ENCODE results near the gene STXBP2.

The STXBP2 gene

GRCh38 chr19:7636691-7637373 is at the start of gene STXBP2:
TSS of gene STXBP2 (plus strand) at chr19:7637110. CDS start at chr19:7637150, 40 bp downstream.
- Mint-ChIP-seq H3K4me3 (peak within 1 kb of the TSS; percentile 91), H3K27ac (peak within 1 kb of the TSS; percentile 97), H3K4me1 (peaks cover 55% of the 10 kb centered on the region), H3K27me3 (no peaks in the 10 kb centered on the region), H3K9me3 (peaks cover 4% of the 10 kb centered on the region), H3K36me3 (peaks cover 35% of the 10 kb centered on the region)
- peak; percentile 96 for ATAC-seq

- Mint-ChIP-seq H3K36me3 (no peaks in the 10 kb centered on the region), H3K27me3 (peaks cover 35% of the 10 kb centered on the region), H3K9me3 (no peaks in the 10 kb centered on the region), H3K4me3 (no peak overlapping the region), H3K4me1 (no peaks in the 10 kb centered on the region), H3K27ac (no peak overlapping the region)
- ATAC-seq, result no peak
These were observed 47.1 kb upstream of the STXBP2 start for GRCh38 chr19:7589822-7590221.

GRCh38 chr19:7590256-7590655 is 46.7 kb upstream of the STXBP2 start:
- no peaks in the 10 kb centered on the region for H3K36me3 Mint-ChIP-seq
- H3K4me1 Mint-ChIP-seq, result peaks cover 4% of the 10 kb centered on the region
- H3K4me3 Mint-ChIP-seq, result no peak overlapping the region
- peaks cover 35% of the 10 kb centered on the region for H3K27me3 Mint-ChIP-seq
- ATAC-seq, result peak; percentile 45
- H3K27ac Mint-ChIP-seq, result no peak overlapping the region
- H3K9me3 Mint-ChIP-seq, result no peaks in the 10 kb centered on the region

- Mint-ChIP-seq H3K4me1 (peaks cover 17% of the 10 kb centered on the region), H3K9me3 (peaks cover 4% of the 10 kb centered on the region), H3K4me3 (peak within 1 kb of the TSS; percentile 81), H3K27ac (peak within 1 kb of the TSS; percentile 67), H3K27me3 (peaks cover 66% of the 10 kb centered on the region), H3K36me3 (no peaks in the 10 kb centered on the region)
- ATAC-seq, result peak; percentile 82
These were observed 41.3 kb upstream of the STXBP2 start, which contains the start of gene CAMSAP3 for GRCh38 chr19:7595466-7596133. TSS of gene CAMSAP3 (plus strand) at chr19:7595863. CDS start at chr19:7596003, 140 bp downstream.

- no peaks in the 10 kb centered on the region for H3K36me3 Mint-ChIP-seq
- H3K4me3 Mint-ChIP-seq, result peak overlapping the region; percentile 81
- H3K9me3 Mint-ChIP-seq, result peaks cover 7% of the 10 kb centered on the region
- peak; percentile 12 for ATAC-seq
- peaks cover 17% of the 10 kb centered on the region for H3K4me1 Mint-ChIP-seq
- H3K27ac Mint-ChIP-seq, result peak overlapping the region; percentile 67
- peaks cover 66% of the 10 kb centered on the region for H3K27me3 Mint-ChIP-seq
These were observed 40.5 kb upstream of the STXBP2 start for GRCh38 chr19:7596211-7596937.

GRCh38 chr19:7597689-7598088 is 39.2 kb upstream of the STXBP2 start:
- Mint-ChIP-seq H3K36me3 (no peaks in the 10 kb centered on the region), H3K4me3 (no peak overlapping the region), H3K4me1 (peaks cover 17% of the 10 kb centered on the region), H3K27ac (no peak overlapping the region), H3K27me3 (peaks cover 68% of the 10 kb centered on the region), H3K9me3 (peaks cover 7% of the 10 kb centered on the region)
- ATAC-seq, result no peak

- ATAC-seq, result no peak
- H3K9me3 Mint-ChIP-seq, result peaks cover 7% of the 10 kb centered on the region
- no peak overlapping the region for H3K4me3 Mint-ChIP-seq
- H3K36me3 Mint-ChIP-seq, result no peaks in the 10 kb centered on the region
- H3K27me3 Mint-ChIP-seq, result peaks cover 68% of the 10 kb centered on the region
- H3K4me1 Mint-ChIP-seq, result peaks cover 17% of the 10 kb centered on the region
- H3K27ac Mint-ChIP-seq, result no peak overlapping the region
These were observed 38.7 kb upstream of the STXBP2 start for GRCh38 chr19:7598180-7598579.

- Mint-ChIP-seq H3K27ac (no peak overlapping the region), H3K36me3 (peaks cover 4% of the 10 kb centered on the region), H3K4me1 (peaks cover 16% of the 10 kb centered on the region), H3K4me3 (no peak overlapping the region), H3K9me3 (peaks cover 11% of the 10 kb centered on the region), H3K27me3 (peaks cover 68% of the 10 kb centered on the region)
- ATAC-seq, result no peak
These were observed 36.2 kb upstream of the STXBP2 start for GRCh38 chr19:7600721-7601120.

GRCh38 chr19:7602240-7602934 is 34.5 kb upstream of the STXBP2 start:
- ATAC-seq, result no peak
- Mint-ChIP-seq H3K36me3 (peaks cover 5% of the 10 kb centered on the region), H3K27ac (no peak overlapping the region), H3K4me1 (peaks cover 6% of the 10 kb centered on the region), H3K9me3 (peaks cover 12% of the 10 kb centered on the region), H3K4me3 (no peak overlapping the region), H3K27me3 (peaks cover 67% of the 10 kb centered on the region)

- H3K9me3 Mint-ChIP-seq, result peaks cover 12% of the 10 kb centered on the region
- H3K27ac Mint-ChIP-seq, result no peak overlapping the region
- H3K4me1 Mint-ChIP-seq, result peaks cover 6% of the 10 kb centered on the region
- H3K36me3 Mint-ChIP-seq, result peaks cover 5% of the 10 kb centered on the region
- H3K27me3 Mint-ChIP-seq, result peaks cover 61% of the 10 kb centered on the region
- no peak overlapping the region for H3K4me3 Mint-ChIP-seq
- no peak for ATAC-seq
These were observed 33.9 kb upstream of the STXBP2 start for GRCh38 chr19:7602935-7603497.

- Mint-ChIP-seq H3K9me3 (peaks cover 10% of the 10 kb centered on the region), H3K27me3 (peaks cover 52% of the 10 kb centered on the region)
These were observed 33.0 kb upstream of the STXBP2 start for GRCh38 chr19:7603919-7604318.

GRCh38 chr19:7605490-7606222 is 31.3 kb upstream of the STXBP2 start:
- Mint-ChIP-seq H3K27me3 (peaks cover 50% of the 10 kb centered on the region), H3K4me3 (no peak overlapping the region), H3K27ac (no peak overlapping the region), H3K9me3 (peaks cover 8% of the 10 kb centered on the region), H3K36me3 (peaks cover 5% of the 10 kb centered on the region), H3K4me1 (peaks cover 6% of the 10 kb centered on the region)
- ATAC-seq, result peak; percentile 28

More at GRCh38 chr19:7603919-7604318, 33.0 kb upstream of the STXBP2 start:
- Mint-ChIP-seq H3K4me3 (no peak overlapping the region), H3K27ac (no peak overlapping the region), H3K4me1 (peaks cover 6% of the 10 kb centered on the region), H3K36me3 (peaks cover 5% of the 10 kb centered on the region)
- no peak for ATAC-seq

GRCh38 chr19:7606289-7606688 is 30.6 kb upstream of the STXBP2 start:
- H3K4me1 Mint-ChIP-seq, result peaks cover 6% of the 10 kb centered on the region

GRCh38 chr19:7607212-7607873 is 29.6 kb upstream of the STXBP2 start:
- Mint-ChIP-seq H3K4me1 (peaks cover 6% of the 10 kb centered on the region), H3K4me3 (no peak overlapping the region), H3K27me3 (peaks cover 44% of the 10 kb centered on the region), H3K36me3 (peaks cover 5% of the 10 kb centered on the region), H3K9me3 (peaks cover 5% of the 10 kb centered on the region), H3K27ac (no peak overlapping the region)
- ATAC-seq, result no peak

More at GRCh38 chr19:7606289-7606688, 30.6 kb upstream of the STXBP2 start:
- no peak overlapping the region for H3K4me3 Mint-ChIP-seq
- H3K27ac Mint-ChIP-seq, result no peak overlapping the region
- peaks cover 50% of the 10 kb centered on the region for H3K27me3 Mint-ChIP-seq
- H3K9me3 Mint-ChIP-seq, result peaks cover 5% of the 10 kb centered on the region
- ATAC-seq, result no peak
- peaks cover 5% of the 10 kb centered on the region for H3K36me3 Mint-ChIP-seq
